Measurements from ENCODE around the gene ZIK1. TPM values are rescaled to one million over a fixed set of nuclear protein-coding genes. Genes with fewer than 3 reads are reported as not detected.

Gene ZIK1
- total RNA-seq, 2 experiments from 2014 or later: 13.1 to 14.4 TPM

DNA sequence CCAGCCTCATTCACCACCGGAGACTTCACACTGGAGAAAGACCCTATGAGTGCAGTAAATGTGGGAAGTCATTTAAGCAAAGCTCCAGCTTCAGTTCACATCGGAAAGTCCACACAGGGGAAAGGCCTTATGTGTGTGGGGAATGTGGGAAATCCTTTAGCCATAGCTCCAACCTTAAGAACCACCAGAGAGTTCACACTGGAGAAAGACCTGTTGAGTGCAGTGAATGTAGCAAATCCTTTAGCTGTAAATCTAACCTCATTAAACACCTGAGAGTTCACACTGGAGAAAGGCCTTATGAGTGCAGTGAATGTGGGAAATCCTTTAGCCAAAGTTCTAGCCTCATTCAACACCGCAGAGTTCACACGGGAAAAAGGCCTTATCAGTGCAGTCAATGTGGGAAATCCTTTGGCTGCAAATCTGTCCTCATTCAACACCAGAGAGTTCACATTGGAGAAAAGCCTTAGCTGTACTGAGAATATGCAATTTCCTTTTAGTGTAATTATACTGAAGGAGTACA lies 57.8 kb downstream of the ZIK1 start:
- Mint-ChIP-seq H3K36me3 (peaks cover 78% of the 10 kb centered on the region), H3K4me1 (no peaks in the 10 kb centered on the region), H3K27ac (no peak overlapping the region), H3K4me3 (no peak overlapping the region), H3K27me3 (no peaks in the 10 kb centered on the region), H3K9me3 (peaks cover 60% of the 10 kb centered on the region)
- DNase-seq: no peak

DNA sequence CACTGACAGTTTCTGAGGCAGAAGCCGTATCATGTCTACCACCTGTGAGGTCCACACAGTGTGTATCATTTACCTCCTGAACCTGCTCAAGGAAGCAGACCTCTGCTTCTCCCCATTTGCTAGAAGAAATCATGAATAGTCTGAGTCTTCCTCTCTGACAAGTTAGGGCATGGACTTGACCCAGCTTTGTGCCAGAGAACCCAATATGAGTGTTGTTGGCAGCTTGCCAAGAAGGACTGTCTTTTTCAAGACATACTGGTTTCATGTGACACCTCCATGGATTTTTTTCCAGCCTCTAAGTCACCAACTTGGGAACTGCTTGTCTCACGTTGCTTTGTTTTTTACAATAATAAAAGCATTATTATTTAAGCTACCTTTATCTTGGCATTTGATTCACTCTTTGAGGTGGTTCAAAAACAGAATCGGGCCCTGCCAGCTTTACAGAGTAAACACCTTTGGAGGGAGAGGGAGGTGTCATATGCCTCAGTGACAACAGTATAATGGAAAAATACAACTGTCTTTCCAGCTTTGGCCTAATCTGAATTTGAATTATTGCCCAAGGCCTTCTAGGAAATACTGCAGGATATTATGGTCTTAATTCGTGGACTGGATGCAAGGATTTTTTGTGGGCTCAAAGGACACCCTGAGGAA lies 58.6 kb downstream of the ZIK1 start:
- Mint-ChIP-seq H3K4me3 (no peak overlapping the region), H3K4me1 (no peaks in the 10 kb centered on the region), H3K36me3 (peaks cover 70% of the 10 kb centered on the region), H3K27ac (no peak overlapping the region), H3K27me3 (no peaks in the 10 kb centered on the region), H3K9me3 (peaks cover 56% of the 10 kb centered on the region)
- no peak for DNase-seq

Other genes starting within 250 kb of the ZIK1 start
- gene ZNF304, start 232.9 kb upstream of the ZIK1 start, total RNA-seq: 10 to 100 TPM; 10.3 to 10.5 TPM
- 1 to 10 TPM; 6.3 to 8.2 TPM for gene TRAPPC2B, start 220.6 kb upstream of the ZIK1 start, total RNA-seq
- 1 to 10 TPM; 1.6 to 1.8 TPM for gene ZNF547, start 220.6 kb upstream of the ZIK1 start, total RNA-seq
- 10 to 100 TPM; 17.4 to 18.5 TPM for gene ZNF548, start 194.3 kb upstream of the ZIK1 start, total RNA-seq
- gene ZNF17, start 173.0 kb upstream of the ZIK1 start, total RNA-seq: 10 to 100 TPM; 10.5 to 12.3 TPM
- gene ZNF749, start 148.8 kb upstream of the ZIK1 start, total RNA-seq: 10 to 100 TPM; 23.6 to 24.8 TPM
- under 1 TPM; 0.30 to 0.31 TPM for gene VN1R1, start 127.0 kb upstream of the ZIK1 start, total RNA-seq
- gene ZNF772, start 106.6 kb upstream of the ZIK1 start, total RNA-seq: 1 to 10 TPM; 9.3 to 9.7 TPM
- 1 to 10 TPM; 7.5 to 7.8 TPM for gene ZNF419, start 96.4 kb upstream of the ZIK1 start, total RNA-seq
- 1 to 10 TPM; 8.5 to 9.1 TPM for gene ZNF773, start 84.2 kb upstream of the ZIK1 start, total RNA-seq
- gene ZNF549, start 56.8 kb upstream of the ZIK1 start, total RNA-seq: 1 to 10 TPM; 5.6 to 6.1 TPM
- 10 to 100 TPM; 10.9 to 11.4 TPM for gene ZNF550, start 24.3 kb upstream of the ZIK1 start, total RNA-seq
- 1 to 10 TPM; 5.9 to 7.0 TPM for gene ZNF416, start 5.2 kb upstream of the ZIK1 start, total RNA-seq
- 10 to 100 TPM; 11.0 to 12.2 TPM for gene ZNF530, start 15.7 kb downstream of the ZIK1 start, total RNA-seq
- 10 to 100 TPM; 18.8 to 19.5 TPM for gene ZNF134, start 30.1 kb downstream of the ZIK1 start, total RNA-seq
- gene ZNF211, start 49.0 kb downstream of the ZIK1 start, total RNA-seq: 1 to 10 TPM; 6.9 to 7.9 TPM
- gene ZSCAN4, start 84.8 kb downstream of the ZIK1 start, total RNA-seq: under 1 TPM in 1 of 2 experiments, not detected in 1; 0.14 TPM
- gene ZNF551, start 97.8 kb downstream of the ZIK1 start, total RNA-seq: 10 to 100 TPM; 18.2 to 21.4 TPM
- gene ZNF154, start 125.1 kb downstream of the ZIK1 start, total RNA-seq: 1 to 10 TPM; 6.3 to 6.7 TPM
- 10 to 100 TPM in 1 of 2 experiments, 1 to 10 TPM in 1; 8.9 to 10.9 TPM for gene ZNF671, start 143.5 kb downstream of the ZIK1 start, total RNA-seq
- gene ZNF776, start 162.7 kb downstream of the ZIK1 start, total RNA-seq: 10 to 100 TPM; 12.5 to 15.5 TPM
- 10 to 100 TPM; 16.1 to 17.9 TPM for gene ZNF586, start 185.5 kb downstream of the ZIK1 start, total RNA-seq
- gene ZNF552, start 230.8 kb downstream of the ZIK1 start, total RNA-seq: 1 to 10 TPM; 6.6 to 7.7 TPM
- gene ZNF587B, start 246.2 kb downstream of the ZIK1 start, total RNA-seq: 10 to 100 TPM; 29.3 to 32.6 TPM